ENCODE measurements around the gene PNPLA6. TPM values are rescaled to one million over a fixed set of nuclear protein-coding genes. Genes with fewer than 3 reads are reported as not detected.
"Not testable (repeated sequence)": the region's sequence is repeated elsewhere in the genome, so short reads cannot be mapped to it uniquely, and the experiment has no call there.

The PNPLA6 gene
- total RNA-seq, 1 donor from 2014 or later = 47.4 TPM

GRCh38 chr19:7535998-7536695 lies 630 bp downstream of the PNPLA6 start:
- intact Hi-C loops (cut with DNase I) = no loop called here
- Histone ChIP-seq H3K27ac (peak overlapping the region; percentile 92), H3K27me3 (no peaks in the 10 kb centered on the region), H3K4me3 (peak overlapping the region; percentile 74 to 96), H3K4me1 (peaks cover 19% of the 10 kb centered on the region), H3K9me3 (no peaks in the 10 kb centered on the region), H3K36me3 (peaks cover 0 to 42% of the 10 kb centered on the region in 2 donors)
- TF ChIP-seq, protein P1, sequence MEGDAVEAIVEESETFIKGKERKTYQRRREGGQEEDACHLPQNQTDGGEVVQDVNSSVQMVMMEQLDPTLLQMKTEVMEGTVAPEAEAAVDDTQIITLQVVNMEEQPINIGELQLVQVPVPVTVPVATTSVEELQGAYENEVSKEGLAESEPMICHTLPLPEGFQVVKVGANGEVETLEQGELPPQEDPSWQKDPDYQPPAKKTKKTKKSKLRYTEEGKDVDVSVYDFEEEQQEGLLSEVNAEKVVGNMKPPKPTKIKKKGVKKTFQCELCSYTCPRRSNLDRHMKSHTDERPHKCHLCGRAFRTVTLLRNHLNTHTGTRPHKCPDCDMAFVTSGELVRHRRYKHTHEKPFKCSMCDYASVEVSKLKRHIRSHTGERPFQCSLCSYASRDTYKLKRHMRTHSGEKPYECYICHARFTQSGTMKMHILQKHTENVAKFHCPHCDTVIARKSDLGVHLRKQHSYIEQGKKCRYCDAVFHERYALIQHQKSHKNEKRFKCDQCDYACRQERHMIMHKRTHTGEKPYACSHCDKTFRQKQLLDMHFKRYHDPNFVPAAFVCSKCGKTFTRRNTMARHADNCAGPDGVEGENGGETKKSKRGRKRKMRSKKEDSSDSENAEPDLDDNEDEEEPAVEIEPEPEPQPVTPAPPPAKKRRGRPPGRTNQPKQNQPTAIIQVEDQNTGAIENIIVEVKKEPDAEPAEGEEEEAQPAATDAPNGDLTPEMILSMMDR (IDR thresholded peaks at IDR 0.05) = no peak
- TF ChIP-seq POLR2A (IDR thresholded peaks at IDR 0.05) (no peak), POLR2AphosphoS5 (IDR thresholded peaks at IDR 0.05; ENCODE audit: insufficient read depth in 1 of 2, low read depth in 1 of 2) (no peak)
- DNase-seq (ENCODE audit: extremely low spot score in 2 of 2) = no peak

DNA sequence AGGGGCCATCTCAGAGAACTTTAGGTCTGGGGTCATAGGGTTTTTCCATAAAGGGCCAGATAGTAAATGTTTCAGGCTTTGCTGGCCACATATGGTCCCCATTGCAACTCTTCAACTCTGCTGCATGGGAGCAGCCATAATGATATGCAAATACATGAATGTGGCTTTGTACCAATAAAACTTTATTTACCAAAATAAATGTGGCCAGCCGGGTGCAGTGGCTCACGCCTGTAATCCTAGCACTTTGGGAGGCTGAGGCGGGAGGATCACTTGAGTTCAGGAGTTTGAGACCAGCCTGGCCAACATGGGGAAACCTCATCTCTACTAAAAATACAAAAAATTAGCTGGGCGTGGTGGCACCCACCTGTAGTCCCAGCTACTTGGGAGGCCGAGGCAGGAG lies 3.5 kb downstream of the PNPLA6 start:
- intact Hi-C loops (cut with DNase I); H3K9me3 ChIP-seq; H3K4me3 ChIP-seq; H3K27ac ChIP-seq; H3K27me3 ChIP-seq; DNase-seq (ENCODE audit: extremely low spot score in 2 of 2): not testable (repeated sequence)
- peaks cover 0 to 66% of the 10 kb centered on the region in 2 donors for H3K36me3 ChIP-seq
- H3K4me1 ChIP-seq = peaks cover 10% of the 10 kb centered on the region

GRCh38 chr19:7539827-7540425 lies 4.4 kb downstream of the PNPLA6 start:
- Histone ChIP-seq H3K4me3 (no peak overlapping the region), H3K27ac (no peak overlapping the region), H3K9me3 (no peaks in the 10 kb centered on the region), H3K36me3 (peaks cover 0 to 66% of the 10 kb centered on the region in 2 donors), H3K27me3 (no peaks in the 10 kb centered on the region), H3K4me1 (peaks cover 10% of the 10 kb centered on the region)
- TF ChIP-seq POLR2A (IDR thresholded peaks at IDR 0.05) = no peak
- no peak for TF ChIP-seq POLR2AphosphoS5 (IDR thresholded peaks at IDR 0.05; ENCODE audit: insufficient read depth in 1 of 2, low read depth in 1 of 2)
- TF ChIP-seq, protein P1 (IDR thresholded peaks at IDR 0.05) = no peak
- DNase-seq (ENCODE audit: extremely low spot score in 2 of 2) = no peak
- intact Hi-C loops (cut with DNase I) = no loop called here

GRCh38 chr19:7540761-7541474 lies 5.4 kb downstream of the PNPLA6 start:
- Histone ChIP-seq H3K27me3 (no peaks in the 10 kb centered on the region), H3K36me3 (peaks cover 0 to 73% of the 10 kb centered on the region in 2 donors), H3K9me3 (no peaks in the 10 kb centered on the region), H3K4me3 (no peak overlapping the region), H3K4me1 (peaks cover 8% of the 10 kb centered on the region), H3K27ac (no peak overlapping the region)
- TF ChIP-seq POLR2A (IDR thresholded peaks at IDR 0.05) (no peak), POLR2AphosphoS5 (IDR thresholded peaks at IDR 0.05; ENCODE audit: insufficient read depth in 1 of 2, low read depth in 1 of 2) (no peak)
- TF ChIP-seq, protein P1 (IDR thresholded peaks at IDR 0.05) = no peak
- no peak for DNase-seq (ENCODE audit: extremely low spot score in 2 of 2)
- intact Hi-C loops (cut with DNase I) = no loop called here

GRCh38 chr19:7541475-7541824 lies 5.9 kb downstream of the PNPLA6 start:
- Histone ChIP-seq H3K27me3 (no peaks in the 10 kb centered on the region), H3K27ac (no peak overlapping the region), H3K4me3 (no peak overlapping the region), H3K4me1 (peaks cover 2% of the 10 kb centered on the region), H3K9me3 (no peaks in the 10 kb centered on the region), H3K36me3 (peaks cover 0 to 73% of the 10 kb centered on the region in 2 donors)
- intact Hi-C loops (cut with DNase I) = no loop called here
- no peak for DNase-seq (ENCODE audit: extremely low spot score in 2 of 2)
- TF ChIP-seq POLR2AphosphoS5 (IDR thresholded peaks at IDR 0.05; ENCODE audit: insufficient read depth in 1 of 2, low read depth in 1 of 2) (no peak), POLR2A (IDR thresholded peaks at IDR 0.05) (no peak)
- TF ChIP-seq, protein P1 (IDR thresholded peaks at IDR 0.05) = no peak
